HepG2 (cell line): ENCODE data around the gene LIMA1. TPM values are rescaled to one million over a fixed set of nuclear protein-coding genes. Genes with fewer than 3 reads are reported as not detected.

ENCODE experiments used
- ADNP ChIP-seq: sonication (generic); formaldehyde crosslinking; IDR thresholded peaks from 2 replicates; pipeline ENCODE4 v1.4.0; 2020; ENCODE audit warnings: missing genetic modification reagents
- ARID3A ChIP-seq: IDR thresholded peaks from 2 replicates; pipeline ENCODE4 v1.6.1; 2012; ENCODE audit warnings: low read depth, low read length, improper control_type of control experiment
- ELF3 ChIP-seq: IDR thresholded peaks from 2 replicates; pipeline ENCODE4 v1.6.1; 2016; ENCODE audit warnings: missing genetic modification reagents, missing compliant biosample characterization
- HDAC2 ChIP-seq: sonication (generic); formaldehyde crosslinking; IDR thresholded peaks from 2 replicates; pipeline ENCODE4 v1.4.0; 2020; ENCODE audit warnings: missing genetic modification reagents
- KLF12 ChIP-seq: sonication (generic); formaldehyde crosslinking; IDR thresholded peaks from 2 replicates; pipeline ENCODE4 v1.4.0; 2020; ENCODE audit warnings: missing genetic modification reagents, borderline replicate concordance
- MTF2 ChIP-seq: sonication (generic); formaldehyde crosslinking; IDR thresholded peaks from 2 replicates; pipeline ENCODE4 v1.5.0; 2020; ENCODE audit warnings: missing genetic modification reagents, borderline replicate concordance
- MYC ChIP-seq: sonication (generic); formaldehyde crosslinking; IDR thresholded peaks from 2 replicates; pipeline ENCODE4 v1.9.0; 2021; ENCODE audit warnings: missing genetic modification reagents, borderline replicate concordance
- MZF1 ChIP-seq: sonication (generic); formaldehyde crosslinking; IDR thresholded peaks from 2 replicates; pipeline ENCODE4 v1.8.1; 2023; ENCODE audit warnings: mild to moderate bottlenecking, missing genetic modification reagents, borderline replicate concordance
- NR2F2 ChIP-seq: IDR thresholded peaks from 2 replicates; pipeline ENCODE4 v1.6.1; 2012; ENCODE audit warnings: low read depth, inconsistent platforms, borderline replicate concordance
- PPARG ChIP-seq: conservative IDR thresholded peaks from 2 replicates; pipeline ENCODE4 v1.6.1; 2016; ENCODE audit warnings: missing biosample characterization, missing genetic modification reagents
- RXRA ChIP-seq: sonication (generic); formaldehyde crosslinking; IDR thresholded peaks from 2 replicates; pipeline ENCODE4 v1.5.1; 2020; ENCODE audit warnings: missing genetic modification reagents
- SRY ChIP-seq: sonication (generic); formaldehyde crosslinking; IDR thresholded peaks from 2 replicates; pipeline ENCODE4 v1.8.0; 2022; ENCODE audit warnings: mild to moderate bottlenecking, missing genetic modification reagents
- TCF7L2 ChIP-seq: IDR thresholded peaks from 2 replicates; pipeline ENCODE4 v1.6.1; 2011; ENCODE audit warnings: mild to moderate bottlenecking, low read depth, low read length, moderate library complexity
- THAP11 ChIP-seq: IDR thresholded peaks from 2 replicates; pipeline ENCODE4 v1.6.1; 2016; ENCODE audit warnings: missing biosample characterization, missing genetic modification reagents
- ZBTB2 ChIP-seq: sonication (generic); formaldehyde crosslinking; IDR thresholded peaks from 2 replicates; pipeline ENCODE4 v1.8.0; 2022; ENCODE audit warnings: low read depth, missing genetic modification reagents
- ZFY ChIP-seq: sonication (generic); formaldehyde crosslinking; IDR thresholded peaks from 2 replicates; pipeline ENCODE4 v1.4.0; 2020; ENCODE audit warnings: missing genetic modification reagents
- ZNF280D ChIP-seq: sonication (generic); formaldehyde crosslinking; IDR thresholded peaks from 2 replicates; pipeline ENCODE4 v1.5.1; 2020; ENCODE audit warnings: mild to moderate bottlenecking, missing genetic modification reagents
- ZNF329 ChIP-seq: sonication (generic); formaldehyde crosslinking; IDR thresholded peaks from 2 replicates; pipeline ENCODE4 v1.9.0; 2021; ENCODE audit warnings: low read depth, mild to moderate bottlenecking, missing genetic modification reagents
- ZNF350 ChIP-seq: sonication (generic); formaldehyde crosslinking; IDR thresholded peaks from 2 replicates; pipeline ENCODE4 v1.4.0; 2020; ENCODE audit warnings: mild to moderate bottlenecking, low read depth, missing genetic modification reagents, borderline replicate concordance
- ZNF747 ChIP-seq: sonication (generic); formaldehyde crosslinking; IDR thresholded peaks from 2 replicates; pipeline ENCODE4 v1.8.1; 2023; ENCODE audit warnings: missing genetic modification reagents, mild to moderate bottlenecking, borderline replicate concordance
- ZNF781 ChIP-seq: sonication (generic); formaldehyde crosslinking; IDR thresholded peaks from 2 replicates; pipeline ENCODE4 v1.5.1; 2020; ENCODE audit warnings: borderline replicate concordance, mild to moderate bottlenecking, missing genetic modification reagents; ENCODE audit errors: not compliant biosample characterization
- ZNF784 ChIP-seq: sonication (generic); formaldehyde crosslinking; IDR thresholded peaks from 2 replicates; pipeline ENCODE4 v1.5.1; 2020; ENCODE audit warnings: missing genetic modification reagents, mild to moderate bottlenecking, borderline replicate concordance
- ZSCAN9 ChIP-seq: IDR thresholded peaks from 2 replicates; pipeline ENCODE4 v1.6.1; 2016; ENCODE audit warnings: borderline replicate concordance
- polyA plus RNA-seq, 8 experiments: library from polyadenylated mRNA; depleted of rRNA in 3 of 8; stranded (reverse) in 7 of 8; unstranded in 1 of 8; fragments of >200 nt; fragmentation: Illumina TruSeq in 4 of 8; extraction: Trizol in 4 of 8; gene quantifications; 2 replicates each; pipeline versions ENCODE4 v1.2.1 to v1.2.3, GENCODE V29; 2011 to 2016; ENCODE audit warnings: low read depth in 4 of 8, missing spikeins in 1 of 8, mixed read lengths in 1 of 8; ENCODE audit not compliant: insufficient read depth in 1 of 8
- total RNA-seq, 5 experiments: library from RNA; depleted of rRNA; stranded (reverse); fragments of >200 nt; fragmentation: Illumina TruSeq; extraction: Trizol; gene quantifications; 2 replicates each; pipeline ENCODE4 v1.2.3, GENCODE V29; 2016; ENCODE audit warnings: low read depth in 1 of 5
- TF ChIP-seq, protein P1 (sequence below): IDR thresholded peaks from 2 replicates; pipeline ENCODE4 v1.6.1; 2016; ENCODE audit warnings: missing compliant biosample characterization, missing genetic modification reagents, borderline replicate concordance

LIMA1 gene
- total and polyA plus RNA-seq, 2 of the 13 experiments (the other 11 are each of a cell fraction or from before 2014, with no cell fraction given): 13.0 to 19.8 TPM

- TF ChIP-seq ZNF781 (CRISPR knock-in tag) (no peak), ZBTB2 (CRISPR knock-in tag) (no peak), ZSCAN9 (CRISPR knock-in tag) (no peak), HDAC2 (CRISPR knock-in tag) (peak; percentile 62; the same call in 1 of the 2 replicates), PPARG (CRISPR knock-in tag) (peak; percentile 61), ZFY (CRISPR knock-in tag) (no peak), RXRA (CRISPR knock-in tag) (no peak), MZF1 (CRISPR knock-in tag) (no peak), MYC (CRISPR knock-in tag) (no peak), SRY (CRISPR knock-in tag) (no peak), ZNF784 (CRISPR knock-in tag) (no peak), ZNF280D (CRISPR knock-in tag) (no peak), ZNF329 (CRISPR knock-in tag) (no peak), NR2F2 (peak; percentile 42; the same call in 1 of the 2 replicates), MTF2 (no peak), KLF12 (CRISPR knock-in tag) (no peak), TCF7L2 (peak; percentile 69; the same call in 1 of the 2 replicates), ZNF350 (no peak), ZNF747 (CRISPR knock-in tag) (no peak), ELF3 (no peak), THAP11 (CRISPR knock-in tag) (peak; percentile 33; the same call in 1 of the 2 replicates), ADNP (CRISPR knock-in tag) (no peak), ARID3A (peak; percentile 83)
- TF ChIP-seq, protein P1, sequence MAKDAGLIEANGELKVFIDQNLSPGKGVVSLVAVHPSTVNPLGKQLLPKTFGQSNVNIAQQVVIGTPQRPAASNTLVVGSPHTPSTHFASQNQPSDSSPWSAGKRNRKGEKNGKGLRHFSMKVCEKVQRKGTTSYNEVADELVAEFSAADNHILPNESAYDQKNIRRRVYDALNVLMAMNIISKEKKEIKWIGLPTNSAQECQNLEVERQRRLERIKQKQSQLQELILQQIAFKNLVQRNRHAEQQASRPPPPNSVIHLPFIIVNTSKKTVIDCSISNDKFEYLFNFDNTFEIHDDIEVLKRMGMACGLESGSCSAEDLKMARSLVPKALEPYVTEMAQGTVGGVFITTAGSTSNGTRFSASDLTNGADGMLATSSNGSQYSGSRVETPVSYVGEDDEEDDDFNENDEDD (CRISPR knock-in tag): no peak
These were observed 42.1 kb downstream of the LIMA1 start (continued) for GRCh38 chr12:50241178-50241577.
